K562 (cell line): ENCODE results near the gene DCTN2. TPM values are rescaled to one million over a fixed set of nuclear protein-coding genes. Genes with fewer than 3 reads are reported as not detected.

ENCODE experiments used
- BRF2 ChIP-seq: IDR thresholded peaks from 3 replicates; pipeline ENCODE4 v1.6.1; 2011; ENCODE audit warnings: borderline replicate concordance, mild to moderate bottlenecking; ENCODE audit not compliant: insufficient read length, insufficient read depth
- EWSR1 ChIP-seq: fragments of 450-650 bp; IDR thresholded peaks from 2 replicates; pipeline ENCODE4 v1.6.1; 2018; ENCODE audit warnings: borderline replicate concordance, mild to moderate bottlenecking, low read depth, moderate library complexity; ENCODE audit not compliant: partially characterized antibody
- HCFC1 ChIP-seq: IDR thresholded peaks from 2 replicates; pipeline ENCODE4 v1.6.1; 2012; ENCODE audit warnings: low read depth, low read length, improper control_type of control experiment
- HES1 ChIP-seq: fragments of 450-650 bp; IDR thresholded peaks from 2 replicates; pipeline ENCODE4 v1.6.1; 2016; ENCODE audit warnings: low read depth, mild to moderate bottlenecking, moderate library complexity
- JUND ChIP-seq, 2 experiments: IDR thresholded peaks; 2 replicates in 1 of 2; 3 replicates in 1 of 2; pipeline ENCODE4 v1.6.1; 2011; ENCODE audit warnings: borderline replicate concordance in 2 of 2, low read depth in 2 of 2, low read length in 2 of 2, improper control_type of control experiment in 1 of 2, missing biosample characterization in 1 of 2, missing genetic modification characterization in 1 of 2, missing genetic modification reagents in 1 of 2
- LEF1 ChIP-seq: fragments of 450-650 bp; IDR thresholded peaks from 2 replicates; pipeline ENCODE4 v1.6.1; 2016; ENCODE audit warnings: mild to moderate bottlenecking
- MCM3 ChIP-seq: fragments of 450-650 bp; IDR thresholded peaks from 2 replicates; pipeline ENCODE4 v1.6.1; 2016
- MXI1 ChIP-seq: IDR thresholded peaks from 2 replicates; pipeline ENCODE4 v1.6.1; 2011; ENCODE audit warnings: low read depth, mild to moderate bottlenecking, improper control_type of control experiment, low read length
- PRMT5 ChIP-seq: sonication (generic); formaldehyde crosslinking; IDR thresholded peaks from 2 replicates; pipeline ENCODE4 v1.5.0; 2020; ENCODE audit warnings: missing genetic modification reagents
- PTBP1 ChIP-seq: fragments of 200-400 bp; formaldehyde crosslinking; IDR thresholded peaks from 2 replicates; pipeline ENCODE4 v1.6.1; 2017; ENCODE audit warnings: low read depth, low read length
- RNF219 ChIP-seq: fragments of 250-450 bp; sonication (Bioruptor Pico); IDR thresholded peaks from 2 replicates; pipeline ENCODE4 v1.5.0; 2022; ENCODE audit warnings: mild to moderate bottlenecking
- SREBF2 ChIP-seq: sonication (generic); formaldehyde crosslinking; IDR thresholded peaks from 2 replicates; pipeline ENCODE4 v1.4.0; 2020; ENCODE audit warnings: mild to moderate bottlenecking, missing genetic modification reagents
- TBL1XR1 ChIP-seq, 2 experiments: IDR thresholded peaks; 2 replicates each; pipeline ENCODE4 v1.6.1; 2012; ENCODE audit warnings: improper control_type of control experiment in 2 of 2, low read length in 2 of 2, mild to moderate bottlenecking in 1 of 2
- ZNF586 ChIP-seq: fragments of 450-650 bp; formaldehyde crosslinking; conservative IDR thresholded peaks from 2 replicates; pipeline ENCODE4 v1.4.0; 2020; ENCODE audit warnings: mild to moderate bottlenecking, moderate library complexity
- polyA plus RNA-seq, 8 experiments: library from polyadenylated mRNA; depleted of rRNA in 4 of 8; stranded (reverse) in 5 of 8; unstranded in 3 of 8; fragments of >200 nt; fragmentation: Nextera tagmentation in 2 of 8; fragmentation: Illumina TruSeq in 1 of 8; extraction: Ambion mirVana in 2 of 8; extraction: Trizol in 1 of 8; gene quantifications; 2 replicates each; pipeline versions ENCODE4 v1.2.1 to v1.2.3, GENCODE V29; 2011 to 2014; ENCODE audit warnings: inconsistent platforms in 1 of 8, missing spikeins in 1 of 8
- total RNA-seq, 7 experiments: library from RNA; depleted of rRNA in 6 of 7; stranded (reverse); fragments of >200 nt in 6 of 7; fragmentation: Illumina TruSeq in 2 of 7; extraction: Trizol in 2 of 7; gene quantifications; 2 replicates each; pipeline versions ENCODE4 v1.2.1 to v1.2.3, GENCODE V29; 2011 to 2021; ENCODE audit warnings: low replicate concordance in 1 of 7
- TF ChIP-seq, protein P1 (sequence below), 3 experiments: IDR thresholded peaks in 2 of 3; conservative IDR thresholded peaks in 1 of 3; 2 replicates each; pipeline ENCODE4 v1.5.1; 2011 to 2012; ENCODE audit warnings: low read length in 3 of 3, mild to moderate bottlenecking in 3 of 3, control low read depth in 2 of 3, improper control_type of control experiment in 1 of 3, inconsistent platforms in 1 of 3, low read depth in 1 of 3, mixed read lengths in 1 of 3, moderate library complexity in 1 of 3; ENCODE audit not compliant: insufficient read depth in 2 of 3
- TF ChIP-seq, protein P2 (sequence below): fragments of 250-450 bp; sonication (Bioruptor Pico); IDR thresholded peaks from 2 replicates; pipeline ENCODE4 v1.8.0; 2021; ENCODE audit warnings: moderate library complexity, mild to moderate bottlenecking, inconsistent platforms

The DCTN2 gene
- total and polyA plus RNA-seq, 9 of the 15 experiments (the other 6 are each of a cell fraction or from before 2014, with no cell fraction given): 43.6 to 270 (median 125) TPM

DNA sequence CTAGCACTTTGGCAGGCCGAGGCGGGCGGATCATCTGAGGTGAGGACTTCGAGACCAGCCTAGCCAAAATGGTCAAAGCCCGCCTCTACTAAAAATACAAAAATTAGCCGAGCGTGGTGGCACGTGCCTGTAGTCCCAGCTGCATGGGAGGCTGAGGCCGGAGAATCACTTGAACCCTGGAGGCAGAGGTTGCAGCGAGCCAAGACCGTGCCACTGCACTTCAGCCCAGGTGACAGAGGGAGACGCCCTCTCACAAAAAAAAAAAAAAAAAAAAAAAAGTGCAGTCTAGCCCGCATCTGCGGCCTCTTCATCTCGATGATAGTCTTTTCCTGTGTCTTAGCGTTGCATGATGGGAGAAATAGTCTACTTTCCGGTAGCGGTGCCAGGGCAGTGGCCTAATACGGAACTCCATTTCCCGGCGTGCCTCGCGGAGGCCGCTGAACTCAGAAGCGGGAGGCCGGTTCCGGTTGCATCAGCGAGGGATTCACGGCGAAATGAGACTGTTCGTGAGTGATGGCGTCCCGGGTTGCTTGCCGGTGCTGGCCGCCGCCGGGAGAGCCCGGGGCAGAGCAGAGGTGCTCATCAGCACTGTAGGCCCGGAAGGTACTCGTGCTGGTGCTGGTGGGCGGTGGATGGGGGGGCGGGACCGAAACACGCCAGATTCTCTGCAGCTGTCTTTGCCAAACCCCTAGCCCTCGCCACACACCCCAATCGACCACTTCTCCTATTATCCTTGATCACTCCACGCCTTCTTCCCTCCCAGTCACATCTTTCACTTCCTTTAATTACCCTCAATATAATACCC is 59.2 kb downstream of the DCTN2 start, which contains the start of gene MARS1 (continued):
- no peak for TF ChIP-seq HES1
- no peak for TF ChIP-seq SREBF2 (CRISPR knock-in tag)
- peak; percentile 97 for TF ChIP-seq HCFC1
- TF ChIP-seq MXI1: peak; percentile 79
- TF ChIP-seq RNF219: no peak
- TF ChIP-seq PTBP1: no peak
- TF ChIP-seq, protein P1, sequence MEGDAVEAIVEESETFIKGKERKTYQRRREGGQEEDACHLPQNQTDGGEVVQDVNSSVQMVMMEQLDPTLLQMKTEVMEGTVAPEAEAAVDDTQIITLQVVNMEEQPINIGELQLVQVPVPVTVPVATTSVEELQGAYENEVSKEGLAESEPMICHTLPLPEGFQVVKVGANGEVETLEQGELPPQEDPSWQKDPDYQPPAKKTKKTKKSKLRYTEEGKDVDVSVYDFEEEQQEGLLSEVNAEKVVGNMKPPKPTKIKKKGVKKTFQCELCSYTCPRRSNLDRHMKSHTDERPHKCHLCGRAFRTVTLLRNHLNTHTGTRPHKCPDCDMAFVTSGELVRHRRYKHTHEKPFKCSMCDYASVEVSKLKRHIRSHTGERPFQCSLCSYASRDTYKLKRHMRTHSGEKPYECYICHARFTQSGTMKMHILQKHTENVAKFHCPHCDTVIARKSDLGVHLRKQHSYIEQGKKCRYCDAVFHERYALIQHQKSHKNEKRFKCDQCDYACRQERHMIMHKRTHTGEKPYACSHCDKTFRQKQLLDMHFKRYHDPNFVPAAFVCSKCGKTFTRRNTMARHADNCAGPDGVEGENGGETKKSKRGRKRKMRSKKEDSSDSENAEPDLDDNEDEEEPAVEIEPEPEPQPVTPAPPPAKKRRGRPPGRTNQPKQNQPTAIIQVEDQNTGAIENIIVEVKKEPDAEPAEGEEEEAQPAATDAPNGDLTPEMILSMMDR (IDR thresholded peaks at IDR 0.05 in 2 of 3, conservative IDR thresholded peaks at IDR 0.05 in 1 of 3; ENCODE audit: insufficient read depth in 2 of 3, low read depth in 1 of 3, low read length in 3 of 3): peak; percentile 58 to 70 (median 61)
- no peak for TF ChIP-seq BRF2
- TF ChIP-seq, protein P2, sequence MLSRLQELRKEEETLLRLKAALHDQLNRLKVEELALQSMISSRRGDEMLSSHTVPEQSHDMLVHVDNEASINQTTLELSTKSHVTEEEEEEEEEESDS (CRISPR knock-in tag): no peak
- no peak for TF ChIP-seq MCM3
- no peak for TF ChIP-seq LEF1
- TF ChIP-seq TBL1XR1 (IDR thresholded peaks at IDR 0.05; ENCODE audit: low read length in 2 of 2): peak in 1 of 2 experiments; percentile 57; a peak in 1 of 4 replicates
- no peak for TF ChIP-seq PRMT5 (CRISPR knock-in tag)
- no peak for TF ChIP-seq ZNF586 (CRISPR knock-in tag)
- peak; percentile 72; the same call in 1 of the 2 replicates for TF ChIP-seq JUND (IDR thresholded peaks at IDR 0.05; ENCODE audit: borderline replicate concordance, low read depth, low read length)
- TF ChIP-seq JUND (tag; IDR thresholded peaks at IDR 0.05; ENCODE audit: borderline replicate concordance, low read depth, low read length): no peak; the same call in 2 of the 3 replicates
- TF ChIP-seq EWSR1: no peak
